Measurements from ENCODE around the gene CDHR3.

Gene CDHR3

GRCh38 chr7:106080300-106080987 lies 117.4 kb downstream of the CDHR3 start:
- DNase-seq (ENCODE audit: low read depth in 2 of 3, low spot score in 1 of 3): no peak

- DNase-seq (ENCODE audit: low read depth in 2 of 3, low spot score in 1 of 3): no peak
These were observed 119.2 kb downstream of the CDHR3 start for GRCh38 chr7:106082087-106082854.

Measured in stimulated activated CD4-positive, alpha-beta T cell treated with anti-CD3 and anti-CD28 coated beads, Interleukin-12 subunit alpha, Interleukin-12 subunit beta, amount 100 ng/mL, for 48 hours (primary cell).